H1 (cell line): Measurements from ENCODE around the gene PRKCH. TPM values are rescaled to one million over a fixed set of nuclear protein-coding genes. Genes with fewer than 3 reads are reported as not detected.

Experiments used
- CTCF ChIA-PET: fragments of 300-600 bp; sonication (Branson Sonifier 250); formaldehyde crosslinking; loops from one replicate; lab custom pipeline; 2021; ENCODE audit not compliant: partially characterized antibody; lab: Charles Lee
- POLR2A ChIA-PET: fragments of 300-600 bp; sonication (Branson Sonifier 250); formaldehyde crosslinking; loops from one replicate; lab custom pipeline; 2021; ENCODE audit warnings: inconsistent platforms; ENCODE audit not compliant: partially characterized antibody; lab: Charles Lee
- DNase-seq, 2 experiments: peaks; one replicate each; pipeline versions ENCODE4 v3.0.0 to v3.0.0-alpha.2; 2010 to 2022; ENCODE audit warnings: low spot score in 2 of 2, low read depth in 1 of 2, mixed read lengths in 1 of 2
- FAIRE-seq: peaks from 2 replicates; lab custom pipeline; 2011; peaks lifted over from hg19 to GRCh38; lab: Jason Lieb, UNC
- H2AFZ ChIP-seq: 2 replicates; pipeline ENCODE4 v1.8.1; 2012; ENCODE audit warnings: low read length, inconsistent platforms
- H2AK5ac ChIP-seq: 2 replicates; pipeline ENCODE4 v1.6.1; 2013; ENCODE audit warnings: low read depth, low read length
- H2BK120ac ChIP-seq: replicated peaks from 2 replicates; pipeline ENCODE3; 2013; ENCODE audit warnings: low read depth, low read length, inconsistent platforms
- H2BK12ac ChIP-seq: 2 replicates; pipeline ENCODE4 v1.6.1; 2013; ENCODE audit warnings: low read depth, low read length
- H2BK15ac ChIP-seq: 2 replicates; pipeline ENCODE4 v1.6.1; 2013; ENCODE audit warnings: low read length
- H2BK20ac ChIP-seq: 2 replicates; pipeline ENCODE4 v1.6.1; 2013; ENCODE audit warnings: low read length
- H2BK5ac ChIP-seq: 2 replicates; pipeline ENCODE4 v1.6.1; 2013; ENCODE audit warnings: low read depth, low read length
- H3K14ac ChIP-seq: 2 replicates; pipeline ENCODE4 v1.6.1; 2013; ENCODE audit warnings: inconsistent platforms; ENCODE audit not compliant: insufficient read length
- H3K18ac ChIP-seq: 2 replicates; pipeline ENCODE4 v1.6.1; 2013; ENCODE audit warnings: low read length; ENCODE audit errors: extremely low read depth
- H3K23ac ChIP-seq: 2 replicates; pipeline ENCODE4 v1.6.1; 2013; ENCODE audit warnings: inconsistent platforms; ENCODE audit not compliant: insufficient read length
- H3K23me2 ChIP-seq: 2 replicates; pipeline ENCODE4 v1.6.1; 2013; ENCODE audit warnings: low read depth, low read length
- H3K27ac ChIP-seq: 2 replicates; pipeline ENCODE4 v1.6.1; 2011; ENCODE audit warnings: low read depth, low read length, inconsistent platforms
- H3K27me3 ChIP-seq, 4 experiments: replicated peaks in 1 of 4; 1 replicate in 1 of 4; 2 replicates in 3 of 4; pipeline versions ENCODE4 v1.6.1 to v1.8.1; 2011 to 2013; ENCODE audit warnings: low read length in 3 of 4, mild to moderate bottlenecking in 3 of 4, inconsistent platforms in 2 of 4, mixed read lengths in 2 of 4, moderate library complexity in 1 of 4; ENCODE audit not compliant: control insufficient read depth in 3 of 4, insufficient read depth in 3 of 4; ENCODE audit errors: extremely low read depth in 1 of 4
- H3K36me3 ChIP-seq, 4 experiments: 2 replicates each; pipeline versions ENCODE4 v1.6.1 to v1.8.1; 2011 to 2013; ENCODE audit warnings: mild to moderate bottlenecking in 4 of 4, low read length in 3 of 4, moderate library complexity in 2 of 4, control low read depth in 1 of 4, inconsistent platforms in 1 of 4; ENCODE audit not compliant: insufficient read depth in 4 of 4, control insufficient read depth in 2 of 4
- H3K4ac ChIP-seq: replicated peaks from 2 replicates; pipeline ENCODE3; 2013; ENCODE audit warnings: low read length, low read depth, mixed read lengths, inconsistent platforms; ENCODE audit not compliant: insufficient read length
- H3K4me1 ChIP-seq, 4 experiments: replicated peaks in 1 of 4; 1 replicate in 1 of 4; 2 replicates in 3 of 4; pipeline versions ENCODE4 v1.6.1 to v1.8.1; 2011 to 2013; ENCODE audit warnings: low read length in 3 of 4, inconsistent platforms in 2 of 4, mixed read lengths in 1 of 4; ENCODE audit not compliant: insufficient read depth in 4 of 4, control insufficient read depth in 3 of 4
- H3K4me2 ChIP-seq, 2 experiments: 2 replicates each; pipeline versions ENCODE4 v1.6.1 to v1.8.1; 2011 to 2013; ENCODE audit warnings: low read depth in 2 of 2, low read length in 2 of 2, control low read depth in 1 of 2, inconsistent platforms in 1 of 2, mild to moderate bottlenecking in 1 of 2; ENCODE audit not compliant: insufficient read depth in 1 of 2
- H3K4me3 ChIP-seq, 4 experiments: fragments of 200-600, 300-600 bp in 1 of 4; sonication (generic), shearing (Covaris generic), sonication (Bioruptor Twin) in 1 of 4; 2 replicates each; pipeline versions ENCODE4 v1.5.1 to v1.8.1; 2011 to 2016; ENCODE audit warnings: low read length in 4 of 4, low read depth in 3 of 4, control low read depth in 2 of 4, inconsistent platforms in 2 of 4, mild to moderate bottlenecking in 2 of 4, mixed read lengths in 1 of 4, moderate library complexity in 1 of 4; ENCODE audit not compliant: insufficient read depth in 2 of 4; ENCODE audit errors: extremely low read depth in 1 of 4
- H3K56ac ChIP-seq: replicated peaks from 2 replicates; pipeline ENCODE3; 2013; ENCODE audit warnings: low read depth, mild to moderate bottlenecking, mixed read lengths, low read length, inconsistent platforms; ENCODE audit not compliant: insufficient read length
- H3K79me1 ChIP-seq: 2 replicates; pipeline ENCODE4 v1.6.1; 2013; ENCODE audit warnings: low read depth, low read length, control low read depth
- H3K79me2 ChIP-seq, 2 experiments: 2 replicates each; pipeline versions ENCODE4 v1.6.1 to v1.8.1; 2012 to 2013; ENCODE audit warnings: low read length in 2 of 2, mild to moderate bottlenecking in 2 of 2, inconsistent platforms in 1 of 2; ENCODE audit not compliant: insufficient read depth in 2 of 2, control insufficient read depth in 1 of 2
- H3K9ac ChIP-seq, 4 experiments: replicated peaks in 1 of 4; 1 replicate in 1 of 4; 2 replicates in 3 of 4; pipeline versions ENCODE4 v1.6.1 to v1.8.1; 2011 to 2013; ENCODE audit warnings: low read depth in 3 of 4, low read length in 3 of 4, control low read depth in 2 of 4, mild to moderate bottlenecking in 2 of 4, moderate library complexity in 2 of 4, inconsistent platforms in 1 of 4; ENCODE audit errors: extremely low read depth in 1 of 4
- H3K9me3 ChIP-seq, 2 experiments: 2 replicates each; pipeline versions ENCODE4 v1.6.1 to v1.8.1; 2012 to 2013; ENCODE audit warnings: mild to moderate bottlenecking in 2 of 2, moderate library complexity in 2 of 2, control low read depth in 1 of 2, inconsistent platforms in 1 of 2, low read depth in 1 of 2, low read length in 1 of 2, mixed read lengths in 1 of 2; ENCODE audit not compliant: insufficient read depth in 2 of 2
- H4K20me1 ChIP-seq, 2 experiments: replicated peaks in 1 of 2; 2 replicates each; pipeline versions ENCODE3 to v1.8.1; 2011 to 2013; ENCODE audit warnings: inconsistent platforms in 2 of 2, low read length in 2 of 2, mild to moderate bottlenecking in 1 of 2; ENCODE audit not compliant: insufficient read depth in 2 of 2, control insufficient read depth in 1 of 2
- H4K5ac ChIP-seq: 2 replicates; pipeline ENCODE4 v1.6.1; 2013; ENCODE audit warnings: low read length, low read depth, mixed read lengths, inconsistent platforms; ENCODE audit not compliant: insufficient read length
- H4K8ac ChIP-seq: 2 replicates; pipeline ENCODE4 v1.8.0; 2013; ENCODE audit warnings: mild to moderate bottlenecking, moderate library complexity, low read length, inconsistent platforms; ENCODE audit not compliant: insufficient read depth; ENCODE audit errors: extremely low read depth
- H4K91ac ChIP-seq: replicated peaks from 2 replicates; pipeline ENCODE3; 2013; ENCODE audit warnings: low read length, mixed read lengths, inconsistent platforms; ENCODE audit not compliant: insufficient read length
- BACH1 ChIP-seq: IDR thresholded peaks from 2 replicates; pipeline ENCODE4 v1.6.1; 2012; ENCODE audit warnings: low read length, improper control_type of control experiment
- E2F6 ChIP-seq: IDR thresholded peaks from 2 replicates; pipeline ENCODE4 v1.6.1; 2012; ENCODE audit warnings: inconsistent platforms
- EZH2 ChIP-seq: fragments of 200-600 bp; sonication (generic); IDR thresholded peaks from 2 replicates; pipeline ENCODE4 v1.7.1; 2012; ENCODE audit warnings: low read depth, mild to moderate bottlenecking, moderate library complexity, low read length, inconsistent platforms; ENCODE audit not compliant: severe bottlenecking
- FOSL1 ChIP-seq: IDR thresholded peaks from 2 replicates; pipeline ENCODE4 v1.6.1; 2011; ENCODE audit warnings: mild to moderate bottlenecking, low read depth, low read length, moderate library complexity; ENCODE audit not compliant: insufficient read depth
- POLR2AphosphoS5 ChIP-seq: IDR thresholded peaks from 2 replicates; pipeline ENCODE4 v1.6.1; 2011; ENCODE audit warnings: low read depth, low read length
- RBBP5 ChIP-seq: IDR thresholded peaks from 2 replicates; pipeline ENCODE4 v1.7.1; 2012; ENCODE audit warnings: low read depth, mild to moderate bottlenecking, inconsistent platforms, low read length, moderate library complexity, borderline replicate concordance
- RXRA ChIP-seq: IDR thresholded peaks from 2 replicates; pipeline ENCODE4 v1.6.1; 2011; ENCODE audit warnings: low read depth, mild to moderate bottlenecking, low read length, moderate library complexity; ENCODE audit not compliant: insufficient read depth
- SRF ChIP-seq: IDR thresholded peaks from 2 replicates; pipeline ENCODE4 v1.6.1; 2011; ENCODE audit warnings: mild to moderate bottlenecking, low read depth, low read length, moderate library complexity
- SUZ12 ChIP-seq: fragments of 200-600 bp; sonication (generic); IDR thresholded peaks from 2 replicates; pipeline ENCODE4 v1.6.1; 2012; ENCODE audit warnings: mild to moderate bottlenecking, inconsistent platforms, low read length, moderate library complexity, mixed read lengths
- TAF1 ChIP-seq: IDR thresholded peaks from 2 replicates; pipeline ENCODE4 v1.6.1; 2011; ENCODE audit warnings: mild to moderate bottlenecking, low read depth, low read length
- USF2 ChIP-seq: IDR thresholded peaks from 2 replicates; pipeline ENCODE4 v1.6.1; 2011; ENCODE audit warnings: low read length, improper control_type of control experiment
- WGBS, 2 experiments: shearing (Covaris generic) in 1 of 2; methylation state at CpG; one replicate each; pipeline versions ENCODE4 v1.1.6 to v1.1.7; 2013 to 2015; ENCODE audit warnings: low lambda C conversion rate in 2 of 2, mixed read lengths in 2 of 2, inconsistent platforms in 1 of 2, low coverage in 1 of 2, missing lambda C conversion rate in 1 of 2; ENCODE audit not compliant: insufficient replicate concordance in 2 of 2, insufficient coverage in 1 of 2, insufficient read length in 1 of 2; ENCODE audit errors: extremely low coverage in 1 of 2, missing lambda C conversion rate in 1 of 2; 5-methylcytosine and 5-hydroxymethylcytosine counted together
- polyA plus RNA-seq, 7 experiments: library from polyadenylated mRNA; depleted of rRNA in 3 of 7; stranded (reverse) in 5 of 7; unstranded in 2 of 7; fragments of >200 nt in 5 of 7; fragments of 200-250 nt in 2 of 7; gene quantifications; 1 replicate in 5 of 7; 2 replicates in 1 of 7; 4 replicates in 1 of 7; pipeline versions ENCODE4 v1.2.1 to v1.2.3, GENCODE V29; 2011 to 2013; ENCODE audit warnings: missing spikeins in 2 of 7, mixed read lengths in 2 of 7
- total RNA-seq: library from RNA; stranded (reverse); fragmentation: NEBNext Ultra II Directional; extraction: Animal tissue kit (Norgen Biotek cat#: 25700); gene quantifications from 2 replicates; pipeline ENCODE4 v1.2.1, GENCODE V29; 2021

The PRKCH gene
- total and polyA plus RNA-seq, 2 of the 8 experiments (the other 6 are each of a cell fraction or from before 2014, with no cell fraction given) = 6.4 to 7.0 TPM

- no peak overlapping the region for H4K8ac ChIP-seq
- H3K56ac ChIP-seq = no peak overlapping the region
- H2BK5ac ChIP-seq = no peak overlapping the region
- no peak overlapping the region for H2BK20ac ChIP-seq
- no peak overlapping the region for H3K4me2 ChIP-seq
- H4K20me1 ChIP-seq = no peaks in the 10 kb centered on the region
- H2AK5ac ChIP-seq = no peak overlapping the region
- no peak overlapping the region for H2BK15ac ChIP-seq
- H4K91ac ChIP-seq = no peak overlapping the region
- no peaks in the 10 kb centered on the region for H3K79me1 ChIP-seq
- no peak overlapping the region for H3K9ac ChIP-seq
- FAIRE-seq = no peak
- no peak for DNase-seq
- no peak overlapping the region for H3K4me3 ChIP-seq
- no peaks in the 10 kb centered on the region for H3K36me3 ChIP-seq
- ChIA-PET CTCF (interaction anchor here (0.8 kb wide), 1 partner anchor 21 kb away, joined by 3 read pairs; no protein-coding TSS in a partner anchor), POLR2A (no interaction called here)
- no peaks in the 10 kb centered on the region for H3K79me2 ChIP-seq
- no peak overlapping the region for H3K4ac ChIP-seq
- H3K4me1 ChIP-seq = peaks cover 3 to 7% (median 4%) of the 10 kb centered on the region in 4 experiments
- no peak for TF ChIP-seq EZH2
- TF ChIP-seq POLR2AphosphoS5 = no peak
- TF ChIP-seq FOSL1 = no peak
- no peak for TF ChIP-seq TAF1
- no peak for TF ChIP-seq SUZ12
- no peak for TF ChIP-seq SRF
- no peak for TF ChIP-seq E2F6
- TF ChIP-seq RXRA = no peak
- TF ChIP-seq BACH1 = no peak
- TF ChIP-seq RBBP5 = no peak
- no peak for TF ChIP-seq USF2
- H3K27me3 ChIP-seq = no peaks in the 10 kb centered on the region; a peak in 1 of 7 replicates
- no peak overlapping the region for H3K14ac ChIP-seq
- no peak overlapping the region for H3K23ac ChIP-seq
- no peaks in the 10 kb centered on the region for H3K23me2 ChIP-seq
- no peaks in the 10 kb centered on the region for H3K9me3 ChIP-seq
- H3K18ac ChIP-seq = no peak overlapping the region
- no peak overlapping the region for H3K27ac ChIP-seq
- no peak overlapping the region for H2BK120ac ChIP-seq
- 84% methylated on average over 2 of the region's 2 CpGs; no CpG with 5 or more reads in 1 of the 2 experiments for WGBS, 2 experiments
- H4K5ac ChIP-seq = no peak overlapping the region
- H2BK12ac ChIP-seq = no peak overlapping the region
- H2AFZ ChIP-seq = no peak overlapping the region
These were observed 228.0 kb downstream of the PRKCH start for GRCh38 chr14:61549425-61549824.
